AML-193 (cell line): ENCODE data around the gene EHBP1L1.
"Not testable (repeated sequence)": the region's sequence is repeated elsewhere in the genome, so short reads cannot be mapped to it uniquely, and the experiment has no call there.

Source experiments
- DNase-seq, 2 experiments: peaks; one replicate each; lab custom pipeline; 2025; lab: John Stamatoyannopoulos, UW

Gene EHBP1L1

GRCh38 chr11:65560555-65561418 is 15.1 kb upstream of the EHBP1L1 start:
- DNase-seq, result no peak

GRCh38 chr11:65562020-65562419 is 13.8 kb upstream of the EHBP1L1 start:
- no peak for DNase-seq

GRCh38 chr11:65562788-65563187 is 13.1 kb upstream of the EHBP1L1 start:
- no peak for DNase-seq

- DNase-seq, result no peak
These were observed 12.3 kb upstream of the EHBP1L1 start for GRCh38 chr11:65563601-65564000.

GRCh38 chr11:65564879-65565559 is 10.8 kb upstream of the EHBP1L1 start:
- DNase-seq, result not testable (repeated sequence)

- DNase-seq, result no peak
These were observed 10.0 kb upstream of the EHBP1L1 start for GRCh38 chr11:65565624-65566453.

GRCh38 chr11:65569164-65569972 is 6.5 kb upstream of the EHBP1L1 start:
- DNase-seq, result no peak

GRCh38 chr11:65569973-65570918 is 5.6 kb upstream of the EHBP1L1 start, which contains the start of gene ZNRD2:
TSS of gene ZNRD2 (plus strand) at chr11:65570477. CDS start at chr11:65570492, 15 bp downstream.
- peak; percentile 94 to 96 for DNase-seq

GRCh38 chr11:65571420-65571819 is 4.4 kb upstream of the EHBP1L1 start:
- no peak for DNase-seq

GRCh38 chr11:65571940-65572339 is 3.9 kb upstream of the EHBP1L1 start:
- DNase-seq, result peak; percentile 26 to 31

- DNase-seq, result peak; percentile 70 to 76
These were observed 3.3 kb upstream of the EHBP1L1 start, which contains the start of gene FAM89B for GRCh38 chr11:65572356-65573051. TSS of gene FAM89B (plus strand) at chr11:65572538. CDS start at chr11:65572670, 132 bp downstream.

- no peak for DNase-seq
These were observed 2.3 kb upstream of the EHBP1L1 start for GRCh38 chr11:65573391-65574079.

- peak; percentile 92 to 94 for DNase-seq
These were observed 1.6 kb upstream of the EHBP1L1 start for GRCh38 chr11:65574109-65574810.

- DNase-seq, result no peak
These were observed 864 bp upstream of the EHBP1L1 start for GRCh38 chr11:65574811-65575567.

- DNase-seq, result no peak
These were observed 496 bp downstream of the EHBP1L1 start for GRCh38 chr11:65576232-65576866.

GRCh38 chr11:65576867-65577755 is 1.3 kb downstream of the EHBP1L1 start:
- DNase-seq, result peak; percentile 62 to 64
